HEK293T (cell line): ENCODE measurements around the gene KAT2B.

Source experiments
- CTCF ChIA-PET: fragments of 350-600 bp; formaldehyde crosslinking; extraction: SDS; loops from one replicate; lab custom pipeline; 2021; ENCODE audit warnings: antibody characterized with exemption, inconsistent platforms; lab: Yijun Ruan, JAX
- POLR2A ChIA-PET: fragments of 350-600 bp; formaldehyde crosslinking; extraction: SDS; loops from one replicate; lab custom pipeline; 2020; ENCODE audit warnings: antibody characterized with exemption, inconsistent platforms; lab: Yijun Ruan, JAX
- DNase-seq: peaks from one replicate; pipeline ENCODE4 v3.0.0; 2012; ENCODE audit warnings: mixed read lengths; ENCODE audit errors: extremely low spot score
- ARNT ChIP-seq: fragments of 450-650 bp; IDR thresholded peaks from 2 replicates; pipeline ENCODE4 v1.6.1; 2017; ENCODE audit warnings: mild to moderate bottlenecking
- BHLHE40 ChIP-seq: fragments of 450-650 bp; IDR thresholded peaks from 2 replicates; pipeline ENCODE4 v1.6.1; 2016; ENCODE audit warnings: mild to moderate bottlenecking, moderate library complexity, borderline replicate concordance
- CTBP1 ChIP-seq: fragments of 450-650 bp; IDR thresholded peaks from 2 replicates; pipeline ENCODE4 v1.6.1; 2016; ENCODE audit warnings: borderline replicate concordance
- ELF4 ChIP-seq: fragments of 450-650 bp; IDR thresholded peaks from 2 replicates; pipeline ENCODE4 v1.6.1; 2017; ENCODE audit warnings: antibody characterized with exemption
- FOXA1 ChIP-seq: fragments of 450-650 bp; IDR thresholded peaks from 2 replicates; pipeline ENCODE4 v1.6.1; 2016; ENCODE audit warnings: mild to moderate bottlenecking
- FOXK2 ChIP-seq: fragments of 450-650 bp; IDR thresholded peaks from 2 replicates; pipeline ENCODE4 v1.6.1; 2016; ENCODE audit warnings: mild to moderate bottlenecking
- FOXM1 ChIP-seq: fragments of 450-650 bp; IDR thresholded peaks from 2 replicates; pipeline ENCODE4 v1.6.1; 2017; ENCODE audit warnings: mild to moderate bottlenecking, borderline replicate concordance
- HDGF ChIP-seq: fragments of 450-650 bp; IDR thresholded peaks from 2 replicates; pipeline ENCODE4 v1.6.1; 2017; ENCODE audit warnings: antibody characterized with exemption, borderline replicate concordance
- L3MBTL2 ChIP-seq: fragments of 450-650 bp; conservative IDR thresholded peaks from 2 replicates; pipeline ENCODE4 v1.6.1; 2016; ENCODE audit warnings: mild to moderate bottlenecking
- LEF1 ChIP-seq: fragments of 450-650 bp; IDR thresholded peaks from 2 replicates; pipeline ENCODE4 v1.6.1; 2017; ENCODE audit warnings: mild to moderate bottlenecking, borderline replicate concordance
- NFRKB ChIP-seq: fragments of 450-650 bp; IDR thresholded peaks from 2 replicates; pipeline ENCODE4 v1.6.1; 2016; ENCODE audit warnings: mild to moderate bottlenecking, moderate library complexity
- SP1 ChIP-seq: fragments of 450-650 bp; IDR thresholded peaks from 2 replicates; pipeline ENCODE4 v1.6.1; 2017
- SUZ12 ChIP-seq: fragments of 450-650 bp; IDR thresholded peaks from 2 replicates; pipeline ENCODE4 v1.6.1; 2016; ENCODE audit warnings: mild to moderate bottlenecking
- TARDBP ChIP-seq: fragments of 450-650 bp; IDR thresholded peaks from 2 replicates; pipeline ENCODE4 v1.6.1; 2016
- ZNF384 ChIP-seq: fragments of 450-650 bp; IDR thresholded peaks from 2 replicates; pipeline ENCODE4 v1.6.1; 2016
- TF ChIP-seq, protein P1 (sequence below): fragments of 450-650 bp; IDR thresholded peaks from 2 replicates; pipeline ENCODE4 v1.6.1; 2016

The KAT2B gene

GRCh38 chr3:20181276-20181675, 141.0 kb downstream of the KAT2B start:
- DNase-seq: no peak
- POLR2A ChIA-PET: no interaction called here
- CTCF ChIA-PET: no interaction called here
- no peak for TF ChIP-seq CTBP1
- TF ChIP-seq, protein P1, sequence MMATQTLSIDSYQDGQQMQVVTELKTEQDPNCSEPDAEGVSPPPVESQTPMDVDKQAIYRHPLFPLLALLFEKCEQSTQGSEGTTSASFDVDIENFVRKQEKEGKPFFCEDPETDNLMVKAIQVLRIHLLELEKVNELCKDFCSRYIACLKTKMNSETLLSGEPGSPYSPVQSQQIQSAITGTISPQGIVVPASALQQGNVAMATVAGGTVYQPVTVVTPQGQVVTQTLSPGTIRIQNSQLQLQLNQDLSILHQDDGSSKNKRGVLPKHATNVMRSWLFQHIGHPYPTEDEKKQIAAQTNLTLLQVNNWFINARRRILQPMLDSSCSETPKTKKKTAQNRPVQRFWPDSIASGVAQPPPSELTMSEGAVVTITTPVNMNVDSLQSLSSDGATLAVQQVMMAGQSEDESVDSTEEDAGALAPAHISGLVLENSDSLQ: no peak
- no peak for TF ChIP-seq TARDBP
- no peak for TF ChIP-seq ELF4
- no peak for TF ChIP-seq BHLHE40
- TF ChIP-seq SUZ12: no peak
- no peak for TF ChIP-seq ARNT
- TF ChIP-seq NFRKB: no peak
- TF ChIP-seq FOXK2: no peak
- no peak for TF ChIP-seq HDGF
- no peak for TF ChIP-seq SP1
- no peak for TF ChIP-seq ZNF384
- TF ChIP-seq FOXA1: no peak
- TF ChIP-seq L3MBTL2: no peak
- TF ChIP-seq FOXM1: no peak
- no peak for TF ChIP-seq LEF1

- ChIA-PET CTCF (no interaction called here), POLR2A (no interaction called here)
- no peak for DNase-seq
- TF ChIP-seq ARNT (no peak), ZNF384 (no peak), LEF1 (no peak), CTBP1 (no peak), ELF4 (no peak), FOXK2 (no peak), TARDBP (no peak), FOXA1 (no peak), BHLHE40 (no peak), HDGF (no peak), SP1 (no peak), SUZ12 (no peak), FOXM1 (no peak), L3MBTL2 (no peak), NFRKB (no peak)
- TF ChIP-seq, protein P1: no peak
Observed at GRCh38 chr3:20182206-20182605, 142.0 kb downstream of the KAT2B start.

DNA sequence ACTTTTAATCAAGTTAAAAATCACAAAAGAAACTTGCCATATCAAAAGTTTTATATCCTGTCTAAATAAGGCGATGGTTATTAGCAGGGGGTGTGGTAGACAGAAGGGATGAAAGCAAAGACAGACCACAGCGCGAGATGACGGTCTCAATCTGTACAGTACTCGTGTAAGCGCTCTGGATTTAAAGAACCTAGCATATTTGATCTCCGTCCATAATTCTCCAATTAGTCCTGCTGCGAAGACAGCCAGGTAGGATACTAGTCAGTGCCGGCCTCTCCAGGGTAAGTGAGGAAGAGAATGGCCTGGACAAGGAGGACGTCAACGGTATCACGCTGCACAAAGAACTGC, 145.1 kb downstream of the KAT2B start:
- peak; percentile 20 for DNase-seq
- POLR2A ChIA-PET: interaction anchor here (1.2 to 1.4 kb wide), 2 partner anchors 8 to 145 kb away, joined by 3 to 6 read pairs; partner anchors contain the start of gene KAT2B
- CTCF ChIA-PET: no interaction called here

DNA sequence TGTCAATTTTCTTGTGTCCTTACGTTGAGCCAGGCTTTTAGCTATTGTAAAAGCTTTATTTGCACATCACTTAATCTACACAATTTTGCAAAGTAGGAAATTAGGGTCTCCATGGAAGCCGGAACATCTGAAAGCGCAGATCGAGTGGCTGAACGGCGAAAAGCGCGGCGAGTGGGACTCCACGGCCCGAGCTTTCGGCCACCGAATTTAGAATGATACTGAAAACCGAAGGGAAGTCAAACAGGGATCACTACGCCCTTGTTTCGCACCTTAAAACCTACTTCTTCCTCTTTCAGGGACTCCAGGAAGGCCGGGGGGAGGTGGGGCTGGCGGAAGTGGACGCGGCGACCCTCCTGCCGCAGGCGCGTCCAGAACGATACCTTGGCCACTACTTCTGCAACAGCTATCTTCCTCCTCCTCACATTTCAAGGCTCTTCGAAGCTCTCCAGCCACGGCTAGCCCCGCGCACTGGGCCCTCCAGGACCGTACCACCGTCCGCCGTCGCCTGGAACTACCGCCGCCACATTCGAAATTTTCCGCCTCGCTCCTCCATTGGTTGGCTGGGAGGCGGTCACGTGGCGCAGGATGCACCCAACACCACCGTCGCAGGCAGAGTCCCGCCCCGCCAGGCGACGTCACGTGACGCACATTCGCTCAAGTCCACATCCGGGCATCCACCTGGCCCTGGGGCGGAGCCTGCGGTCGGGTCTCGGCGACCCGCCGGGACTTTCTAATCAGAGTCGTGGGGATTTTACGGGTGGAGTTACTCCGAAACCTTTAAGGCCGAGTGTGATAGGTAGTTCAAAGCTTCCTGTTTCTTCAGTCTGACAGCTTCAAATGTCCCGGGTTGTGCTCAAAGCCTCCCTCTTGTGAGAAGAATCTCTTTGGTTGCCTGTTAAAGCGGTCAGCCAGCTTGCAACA, 145.7 kb downstream of the KAT2B start, which contains the start of gene SGO1:
Gene SGO1, minus strand, starts transcription at position 528 of the 921 bp plus-strand sequence. CDS start 2,179 bp downstream, outside the sequence.
- no peak for TF ChIP-seq HDGF
- TF ChIP-seq CTBP1: no peak
- TF ChIP-seq ELF4: no peak; the same call in none of the 2 replicates
- TF ChIP-seq SP1: no peak
- TF ChIP-seq NFRKB: no peak
- no peak for TF ChIP-seq FOXA1
- TF ChIP-seq L3MBTL2: peak; percentile 96
- TF ChIP-seq, protein P1: 0 out of 2 replicates have a peak, but pooled peaks have one; percentile 8
- no peak for TF ChIP-seq FOXK2
- TF ChIP-seq ARNT: no peak; the same call in 1 of the 2 replicates
- TF ChIP-seq BHLHE40: no peak
- no peak for TF ChIP-seq SUZ12
- peak; percentile 91 for TF ChIP-seq FOXM1
- no peak for TF ChIP-seq LEF1
- TF ChIP-seq TARDBP: no peak
- TF ChIP-seq ZNF384: no peak
- ChIA-PET CTCF (interaction anchor here (0.5 to 0.8 kb wide), 3 partner anchors 10 to 837 kb away, joined by 3 read pairs; no protein-coding TSS in a partner anchor), POLR2A (interaction anchor here (0.9 to 1.4 kb wide), 3 partner anchors 9 to 146 kb away, joined by 3 to 6 read pairs (median 4); partner anchors contain the start of gene KAT2B)
- peak; percentile 96 for DNase-seq

More for the DNA sequence above, 145.1 kb downstream of the KAT2B start:
- TF ChIP-seq BHLHE40 (no peak), FOXK2 (no peak), FOXM1 (no peak), L3MBTL2 (no peak), FOXA1 (no peak), LEF1 (no peak), ELF4 (no peak)
- TF ChIP-seq, protein P1: no peak

- TF ChIP-seq FOXK2 (no peak), CTBP1 (no peak)
- ChIA-PET CTCF (interaction anchor here (0.5 to 0.8 kb wide), 3 partner anchors 9 to 837 kb away, joined by 3 read pairs; no protein-coding TSS in a partner anchor), POLR2A (interaction anchor here (0.9 to 1.4 kb wide), 3 partner anchors 10 to 146 kb away, joined by 3 to 6 read pairs (median 4); partner anchors contain the start of gene KAT2B)
- no peak for DNase-seq
Observed at GRCh38 chr3:20186600-20187004, 146.4 kb downstream of the KAT2B start.
